Activated CD4-positive, alpha-beta T cell treated with anti-CD3 and anti-CD28 coated beads for 4 hours (primary cell): Measurements from ENCODE around the gene RINL.
A peak's percentile ranks its signal among the peaks of the same experiment; 100 is the strongest.
"Not testable (repeated sequence)": the region's sequence is repeated elsewhere in the genome, so short reads cannot be mapped to it uniquely, and the experiment has no call there.

Source experiments
- DNase-seq, 2 donors: peaks; one replicate each; pipeline ENCODE4 v3.0.0-alpha.2; 2020

The RINL gene

DNA sequence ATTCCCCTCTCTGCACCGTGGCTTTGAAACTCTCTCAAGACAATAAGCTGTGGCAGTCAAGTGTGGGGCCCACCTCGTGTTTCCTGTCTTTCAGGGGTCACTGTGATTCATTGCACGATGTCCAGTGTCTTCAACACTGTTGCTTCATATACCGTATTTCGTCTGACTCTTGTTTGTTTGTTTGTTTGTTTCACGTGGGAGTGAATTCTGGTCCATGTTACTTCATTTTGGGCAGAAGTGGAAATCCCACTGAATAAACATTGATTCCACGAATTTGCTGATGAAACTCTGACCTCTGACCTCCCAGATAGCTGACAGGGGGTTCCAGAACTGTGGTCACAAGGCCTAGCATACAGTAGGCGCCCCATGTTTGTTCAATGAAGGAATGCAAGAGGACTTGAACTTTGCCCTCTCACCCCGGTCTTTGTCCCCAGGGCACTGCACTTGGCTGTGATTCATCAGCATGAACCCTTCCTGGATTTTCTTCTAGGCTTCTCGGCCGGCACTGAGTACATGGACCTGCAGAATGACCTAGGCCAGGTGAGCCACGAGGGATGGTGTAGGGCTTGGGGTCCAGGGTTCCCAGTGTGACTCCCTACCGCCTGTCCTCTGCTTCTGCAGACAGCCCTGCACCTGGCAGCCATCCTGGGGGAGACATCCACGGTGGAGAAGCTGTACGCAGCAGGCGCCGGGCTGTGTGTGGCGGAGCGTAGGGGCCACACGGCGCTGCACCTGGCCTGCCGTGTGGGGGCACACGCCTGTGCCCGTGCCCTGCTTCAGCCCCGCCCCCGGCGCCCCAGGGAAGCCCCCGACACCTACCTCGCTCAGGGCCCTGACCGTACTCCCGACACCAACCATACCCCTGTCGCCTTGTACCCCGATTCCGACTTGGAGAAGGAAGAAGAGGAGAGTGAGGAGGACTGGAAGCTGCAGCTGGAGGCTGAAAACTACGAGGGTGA, 26.8 kb upstream of the RINL start:
- no peak for DNase-seq

DNA sequence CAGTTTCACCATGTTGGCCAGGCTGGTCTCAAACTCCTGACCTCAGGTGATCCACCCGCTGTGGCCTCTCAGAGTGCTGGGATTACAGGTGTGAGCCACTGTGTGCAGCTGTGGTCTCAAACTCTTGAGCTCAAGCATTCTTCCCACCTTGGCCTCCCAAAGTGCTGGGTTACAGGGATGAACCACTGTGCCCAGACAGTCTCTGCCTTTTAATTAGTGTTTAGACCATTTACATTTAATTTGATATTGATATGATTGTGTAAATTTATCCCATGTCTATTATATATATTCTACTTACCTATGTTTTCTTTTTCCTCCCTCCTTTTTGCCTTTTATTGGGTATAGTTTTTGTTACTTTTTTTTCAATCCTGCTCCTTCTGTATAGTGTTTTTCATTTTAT, 23.6 kb upstream of the RINL start:
- DNase-seq, result no peak

DNA sequence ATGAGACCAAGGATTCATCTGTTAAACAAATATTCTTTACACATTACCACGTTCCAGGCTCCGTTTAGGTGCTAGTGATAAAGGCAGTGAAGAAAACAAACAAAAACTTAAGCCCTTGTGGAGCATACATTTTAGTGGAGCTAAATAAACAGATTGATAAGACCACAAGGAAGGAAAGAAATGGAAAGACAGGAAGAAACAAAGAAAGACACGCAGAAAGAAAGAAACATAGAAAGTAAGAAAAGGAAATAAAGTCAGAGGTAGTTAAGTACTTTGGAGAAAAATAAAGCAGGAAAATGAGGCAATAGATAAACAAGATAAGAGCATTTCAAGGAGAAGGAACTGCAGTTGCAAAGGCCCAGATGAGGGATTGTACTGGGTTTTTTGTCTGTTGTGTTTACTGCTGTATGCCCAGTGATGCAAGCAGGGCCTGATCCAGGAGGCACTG, 22.7 kb upstream of the RINL start:
- DNase-seq, result no peak

- no peak for DNase-seq
These were observed 22.1 kb upstream of the RINL start for GRCh38 chr19:38900202-38900629.

GRCh38 chr19:38899447-38900201, 21.5 kb upstream of the RINL start, which contains the start of the genes NFKBIB and SIRT2:
TSS of gene NFKBIB (plus strand) at chr19:38899969. CDS start at chr19:38900033, 64 bp downstream.
TSS of gene SIRT2 (minus strand) at chr19:38899618. CDS start at chr19:38899521, 97 bp downstream.
- DNase-seq, result peak; percentile 98 to 99

GRCh38 chr19:38898788-38899446, 20.8 kb upstream of the RINL start:
- DNase-seq, result peak in 1 of 2 donors; percentile 11

DNA sequence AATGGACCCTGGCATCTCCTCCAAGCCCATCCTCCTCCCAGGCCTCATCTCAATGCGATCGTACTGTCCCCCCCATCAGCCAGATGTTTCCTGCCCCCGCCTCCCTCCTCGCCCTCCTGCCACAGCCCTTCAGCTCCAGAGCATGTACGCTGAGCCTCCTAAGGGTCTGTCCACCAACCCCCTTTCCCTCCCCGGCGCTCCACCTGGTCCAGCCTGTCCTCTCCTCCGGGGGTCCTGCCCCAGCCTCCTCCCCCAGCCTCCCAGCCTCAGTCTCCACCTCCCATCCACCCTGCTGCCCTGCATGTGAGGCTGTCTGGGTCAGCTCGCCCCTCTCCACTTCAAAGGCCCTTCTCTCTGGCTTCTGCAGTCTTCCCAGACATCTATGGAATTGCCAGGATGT, 16.9 kb upstream of the RINL start:
- DNase-seq, result no peak

GRCh38 chr19:38893341-38893771, 15.3 kb upstream of the RINL start:
- DNase-seq, result no peak

DNA sequence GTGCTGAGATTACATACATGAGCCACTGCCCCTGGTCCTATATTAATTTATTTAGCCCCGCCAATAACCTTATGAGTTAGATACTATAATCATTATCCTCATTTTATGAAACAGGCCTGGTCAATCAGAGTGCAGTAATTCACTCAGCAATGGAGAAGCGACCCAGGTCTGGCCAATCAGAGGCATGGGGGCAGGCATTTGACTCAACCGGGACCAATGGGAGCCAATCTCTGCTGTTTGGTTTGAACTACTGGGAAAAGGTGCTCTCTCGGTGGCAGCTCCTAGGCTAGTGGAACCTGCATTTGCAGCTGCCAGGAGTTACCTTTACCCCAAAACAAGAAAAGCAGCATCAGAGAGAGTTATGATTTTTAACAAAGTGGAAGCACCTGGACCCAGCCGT, 14.8 kb upstream of the RINL start:
- no peak for DNase-seq

DNA sequence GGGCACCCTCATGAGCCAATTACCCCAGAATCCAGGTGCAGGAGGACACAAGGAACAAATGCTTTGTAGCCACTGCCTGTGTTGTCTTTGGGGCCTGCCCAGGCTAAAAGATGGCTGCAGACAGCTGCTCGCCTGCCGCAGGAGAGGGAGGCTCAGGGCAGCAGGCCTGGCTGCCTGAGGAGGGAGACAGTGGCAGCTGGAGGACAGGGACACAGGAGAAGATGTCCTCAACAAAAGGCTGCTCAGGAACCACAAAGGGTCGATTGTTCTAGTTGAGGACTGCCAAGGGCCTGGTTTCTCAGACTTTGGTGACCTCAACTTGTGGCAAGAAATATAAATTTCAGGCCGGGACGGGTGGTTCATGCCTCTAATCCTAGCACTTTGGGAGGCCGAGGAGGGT, 13.7 kb upstream of the RINL start:
- no peak for DNase-seq

DNA sequence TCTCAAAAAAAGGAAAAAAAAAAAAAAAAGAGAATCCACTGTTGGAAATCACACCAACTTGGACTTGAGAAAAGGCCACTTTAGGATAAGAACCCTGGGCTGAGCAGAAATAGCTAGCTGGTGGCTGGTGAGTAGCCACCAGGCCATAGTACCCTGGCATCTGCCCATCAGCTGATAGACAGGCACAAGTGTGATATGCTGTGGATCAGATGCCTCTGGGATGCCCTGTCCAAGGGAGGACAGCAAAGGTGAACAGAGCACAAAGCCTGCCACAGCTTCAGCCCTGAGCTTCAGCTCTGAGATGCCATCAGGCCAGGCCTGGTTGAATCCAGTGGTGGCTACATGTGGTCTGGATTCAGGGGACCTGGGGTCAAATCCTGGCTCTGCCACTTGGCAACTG, 12.6 kb upstream of the RINL start:
- DNase-seq, result no peak

GRCh38 chr19:38889803-38890202, 11.7 kb upstream of the RINL start:
- DNase-seq, result no peak

DNA sequence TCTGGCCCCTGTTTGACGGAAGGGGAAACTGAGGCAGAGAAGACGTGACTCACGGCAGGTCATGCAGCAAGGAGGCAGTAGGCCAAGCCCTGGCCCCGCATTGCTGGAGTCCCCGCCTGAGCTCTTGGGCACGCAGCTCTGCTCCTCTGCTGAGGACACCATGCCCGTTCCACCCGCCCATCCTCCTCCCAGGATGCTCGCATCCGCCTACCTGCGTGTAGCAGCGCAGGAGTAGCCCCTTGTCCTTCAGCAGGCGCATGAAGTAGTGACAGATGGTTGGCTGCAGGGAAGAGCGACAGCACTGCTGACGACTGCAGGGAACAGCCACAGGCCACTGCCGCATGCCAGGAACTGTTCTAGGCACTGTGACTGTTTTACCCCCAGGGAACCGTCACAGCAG, 10.8 kb upstream of the RINL start:
- DNase-seq, result no peak

DNA sequence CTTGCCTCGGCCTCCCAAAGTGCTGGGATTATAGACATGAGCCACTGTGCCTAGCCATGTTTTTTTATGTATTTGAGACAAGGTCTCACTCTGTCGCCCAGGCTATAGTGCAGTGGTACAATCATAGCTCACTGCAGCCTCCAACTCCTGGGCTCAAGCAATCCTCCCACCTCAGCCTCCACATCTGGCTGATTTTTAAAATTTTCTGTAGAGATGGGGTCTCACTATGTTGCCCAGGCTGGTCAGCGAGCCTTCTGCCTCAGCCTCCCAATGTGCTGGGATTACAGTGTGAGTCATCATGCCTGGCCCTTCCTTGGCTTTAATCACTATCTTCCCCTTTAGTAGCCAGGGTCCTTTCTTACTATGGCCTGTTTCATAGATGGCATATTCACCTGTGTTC, 6.6 kb upstream of the RINL start:
- DNase-seq, result not testable (repeated sequence)

DNA sequence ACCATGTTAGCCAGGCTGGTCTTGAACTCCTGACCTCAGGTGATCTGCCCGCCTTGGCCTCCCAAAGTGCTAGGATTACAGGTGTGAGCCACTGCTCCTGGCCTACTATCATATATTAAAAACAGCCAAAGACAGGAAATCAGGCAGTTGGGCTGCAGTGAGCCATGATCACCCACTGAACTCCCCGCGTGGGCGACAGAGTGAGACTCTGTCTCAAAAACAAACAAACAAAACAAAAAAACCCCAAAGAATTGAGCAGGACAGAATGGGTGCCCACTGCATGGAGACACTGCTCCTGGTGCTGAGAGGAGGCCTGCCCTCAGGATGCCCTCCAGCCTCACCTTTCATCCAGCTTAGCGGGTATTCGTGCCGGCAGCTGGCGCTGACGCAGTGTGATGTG, 5.2 kb upstream of the RINL start:
- no peak for DNase-seq

DNA sequence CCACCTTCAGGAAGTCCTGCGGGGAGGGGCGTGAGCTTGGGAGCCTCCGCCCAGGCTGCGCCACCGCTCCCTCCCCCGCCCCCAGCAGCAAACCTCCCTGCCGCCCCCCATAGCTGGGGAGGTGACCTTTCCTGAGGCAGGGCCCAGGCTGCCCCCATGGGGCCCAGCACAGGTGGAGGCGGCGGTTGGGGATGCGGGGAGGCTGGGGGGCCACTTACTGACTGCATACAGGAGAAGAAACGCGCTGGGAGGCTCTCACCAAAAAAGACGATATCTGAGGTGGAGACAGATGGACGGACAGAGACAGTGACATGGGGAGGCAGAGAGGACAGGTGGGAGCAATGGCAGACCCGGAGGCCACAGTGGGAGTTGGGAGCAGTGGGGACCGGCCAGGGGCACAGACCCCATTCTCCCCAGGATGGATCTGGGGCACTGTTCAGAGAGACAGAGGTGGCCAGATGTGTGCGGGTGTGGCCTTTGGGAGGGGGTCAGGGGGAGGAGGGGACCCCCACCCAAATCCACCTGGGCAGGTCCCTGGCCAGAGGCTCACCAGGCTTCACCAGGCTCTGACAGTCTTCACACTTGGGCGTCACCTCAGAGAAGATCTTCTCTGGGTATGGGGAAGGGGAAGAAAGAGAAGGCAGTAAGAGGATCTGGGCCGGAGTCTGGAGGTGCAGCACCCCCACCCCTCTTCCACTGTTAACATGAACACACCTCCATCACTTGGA, 3.0 kb upstream of the RINL start:
- no peak for DNase-seq

DNA sequence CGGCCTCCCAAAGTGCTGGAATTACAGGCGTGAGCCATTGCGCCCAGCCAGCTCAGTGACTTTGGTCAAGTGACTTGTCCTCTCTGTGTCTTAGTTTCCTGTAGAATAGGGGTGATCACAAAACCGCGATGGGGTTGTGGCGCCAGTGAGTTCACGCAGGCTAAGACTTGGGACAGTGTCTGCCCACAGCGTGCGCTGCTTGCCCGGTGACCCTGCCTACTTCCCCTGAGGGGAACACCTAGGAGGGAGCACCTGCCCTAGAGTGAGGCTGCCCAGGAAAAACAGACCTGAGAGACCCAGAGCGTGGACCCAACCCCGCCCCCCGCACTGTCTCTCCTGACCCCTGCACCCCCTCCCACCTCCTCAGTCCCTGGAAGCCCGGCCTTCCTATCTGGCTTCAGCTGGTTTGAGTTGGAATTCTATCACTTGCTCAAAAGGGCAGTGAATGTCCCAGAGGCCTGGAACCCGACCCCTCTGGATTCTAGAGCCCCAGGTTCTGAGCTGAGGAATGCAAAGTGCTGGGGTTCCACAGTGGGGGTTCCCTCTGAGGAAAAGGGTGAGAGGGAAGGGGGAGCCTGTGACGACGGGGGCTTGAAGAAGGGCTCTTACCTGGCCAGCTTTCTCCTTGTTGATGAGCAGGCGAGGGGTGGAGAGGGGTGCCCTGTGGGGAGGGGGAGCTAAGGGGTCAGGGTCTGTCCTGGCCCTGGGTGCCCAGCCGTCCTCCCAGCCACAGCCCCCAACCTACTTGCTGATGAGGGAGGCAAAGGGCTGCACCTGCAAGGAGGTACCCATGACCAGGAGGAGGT, 2.2 kb upstream of the RINL start:
- no peak for DNase-seq

- no peak for DNase-seq
These were observed 1.3 kb upstream of the RINL start for GRCh38 chr19:38879400-38879751.

GRCh38 chr19:38878575-38879399, 712 bp upstream of the RINL start:
- DNase-seq, result no peak

DNA sequence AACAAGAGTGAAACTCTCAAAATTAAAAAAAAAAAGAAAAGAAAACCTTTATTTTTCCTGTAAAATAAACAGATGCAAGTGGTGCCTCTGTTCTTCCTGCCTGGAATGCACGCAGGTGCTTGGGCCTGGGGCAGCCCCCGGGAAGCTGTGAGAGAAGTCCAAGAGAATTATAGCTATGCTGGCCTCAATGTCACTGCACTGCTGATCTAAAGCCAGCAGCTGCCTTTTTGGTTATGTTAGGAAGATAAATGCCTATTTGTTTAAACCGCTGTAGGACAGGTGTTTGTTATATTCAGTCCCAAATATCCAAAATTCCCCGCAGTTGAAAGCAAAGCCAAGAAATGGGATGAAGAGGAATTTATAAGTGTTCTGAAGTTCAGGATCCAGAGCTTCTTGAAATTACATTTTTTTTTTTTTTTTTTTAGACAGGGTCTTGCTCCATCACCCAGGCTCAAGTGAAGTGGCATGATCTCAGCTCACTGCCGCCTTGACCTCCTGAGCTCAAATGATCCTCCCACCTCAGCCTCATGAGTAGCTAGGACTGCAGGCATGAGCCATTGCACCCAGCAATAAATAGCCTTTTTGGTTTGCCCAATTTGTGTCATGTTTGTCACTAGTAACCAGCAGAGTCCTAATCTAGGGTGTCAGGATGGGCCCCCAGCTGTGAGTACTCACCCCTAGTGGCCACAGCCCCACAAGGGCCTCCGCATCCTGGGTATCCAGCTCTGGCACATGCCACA, 2.2 kb downstream of the RINL start:
- no peak for DNase-seq
